AG04449 (cell line): ENCODE measurements around the gene PCLO.
A peak's percentile ranks its signal among the peaks of the same experiment; 100 is the strongest.

Experiments used
- CTCF ChIA-PET: fragments of 350-600 bp; formaldehyde crosslinking; extraction: SDS; loops from one replicate; lab custom pipeline; 2021; ENCODE audit warnings: antibody characterized with exemption; lab: Yijun Ruan, JAX
- POLR2A ChIA-PET: fragments of 400-600, 350-600 bp; formaldehyde crosslinking; extraction: SDS; loops from one replicate; lab custom pipeline; 2020; ENCODE audit warnings: antibody characterized with exemption, inconsistent platforms; lab: Yijun Ruan, JAX
- DNase-seq: peaks from one replicate; pipeline ENCODE4 v3.0.0-alpha.2; 2010; ENCODE audit warnings: low read depth, low spot score
- H3K4me3 ChIP-seq: 2 replicates; pipeline ENCODE4 v1.5.1; 2011; ENCODE audit warnings: low read depth, mild to moderate bottlenecking, control low read depth, low read length
- TF ChIP-seq, protein P1 (sequence below): IDR thresholded peaks from one replicate; pipeline ENCODE4 v1.5.1; 2011; ENCODE audit warnings: mild to moderate bottlenecking, moderate library complexity, low read length, control low read depth, inconsistent platforms; ENCODE audit not compliant: insufficient read depth; ENCODE audit errors: missing control alignments

The PCLO gene

DNA sequence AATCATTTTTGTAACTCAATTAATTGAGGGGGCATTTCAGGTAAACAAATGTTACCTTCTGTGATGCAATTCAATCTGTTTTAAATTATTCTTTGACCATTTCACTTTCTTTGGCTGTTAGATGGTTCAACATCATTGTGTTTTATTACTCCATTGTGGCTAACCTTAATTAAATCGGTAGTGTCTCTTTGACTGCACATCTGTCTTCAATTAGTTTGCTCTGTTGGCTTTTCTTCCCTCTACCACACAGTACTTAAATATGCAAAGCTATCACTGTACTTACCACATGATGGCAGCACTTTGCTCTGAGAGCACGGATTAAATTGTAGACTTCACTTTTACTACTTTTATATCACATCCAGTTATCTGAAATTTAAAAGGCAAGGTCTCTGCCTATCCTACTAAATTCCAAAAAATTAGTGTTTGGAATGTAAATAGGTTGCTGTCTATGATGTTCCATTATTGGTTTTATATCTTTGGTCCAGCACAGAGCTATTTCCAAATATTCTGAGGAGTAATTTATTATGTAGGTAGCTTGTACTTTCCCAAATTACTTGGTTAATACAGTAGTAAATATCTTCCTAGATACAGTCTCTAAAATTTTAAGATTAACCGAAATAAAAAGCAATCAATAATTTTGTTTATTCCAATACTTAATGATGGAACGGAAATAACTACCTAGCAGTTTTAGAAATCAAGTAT lies 352.0 kb downstream of the PCLO start:
- CTCF ChIA-PET: interaction anchor here (0.8 to 2.9 kb wide), 19 partner anchors 9 to 846 kb away, joined by 3 to 27 read pairs (median 4); no protein-coding TSS in a partner anchor
- TF ChIP-seq, protein P1, sequence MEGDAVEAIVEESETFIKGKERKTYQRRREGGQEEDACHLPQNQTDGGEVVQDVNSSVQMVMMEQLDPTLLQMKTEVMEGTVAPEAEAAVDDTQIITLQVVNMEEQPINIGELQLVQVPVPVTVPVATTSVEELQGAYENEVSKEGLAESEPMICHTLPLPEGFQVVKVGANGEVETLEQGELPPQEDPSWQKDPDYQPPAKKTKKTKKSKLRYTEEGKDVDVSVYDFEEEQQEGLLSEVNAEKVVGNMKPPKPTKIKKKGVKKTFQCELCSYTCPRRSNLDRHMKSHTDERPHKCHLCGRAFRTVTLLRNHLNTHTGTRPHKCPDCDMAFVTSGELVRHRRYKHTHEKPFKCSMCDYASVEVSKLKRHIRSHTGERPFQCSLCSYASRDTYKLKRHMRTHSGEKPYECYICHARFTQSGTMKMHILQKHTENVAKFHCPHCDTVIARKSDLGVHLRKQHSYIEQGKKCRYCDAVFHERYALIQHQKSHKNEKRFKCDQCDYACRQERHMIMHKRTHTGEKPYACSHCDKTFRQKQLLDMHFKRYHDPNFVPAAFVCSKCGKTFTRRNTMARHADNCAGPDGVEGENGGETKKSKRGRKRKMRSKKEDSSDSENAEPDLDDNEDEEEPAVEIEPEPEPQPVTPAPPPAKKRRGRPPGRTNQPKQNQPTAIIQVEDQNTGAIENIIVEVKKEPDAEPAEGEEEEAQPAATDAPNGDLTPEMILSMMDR: peak; percentile 58
- DNase-seq: peak; percentile 61
- no peak overlapping the region for H3K4me3 ChIP-seq
- POLR2A ChIA-PET: no interaction called here

DNA sequence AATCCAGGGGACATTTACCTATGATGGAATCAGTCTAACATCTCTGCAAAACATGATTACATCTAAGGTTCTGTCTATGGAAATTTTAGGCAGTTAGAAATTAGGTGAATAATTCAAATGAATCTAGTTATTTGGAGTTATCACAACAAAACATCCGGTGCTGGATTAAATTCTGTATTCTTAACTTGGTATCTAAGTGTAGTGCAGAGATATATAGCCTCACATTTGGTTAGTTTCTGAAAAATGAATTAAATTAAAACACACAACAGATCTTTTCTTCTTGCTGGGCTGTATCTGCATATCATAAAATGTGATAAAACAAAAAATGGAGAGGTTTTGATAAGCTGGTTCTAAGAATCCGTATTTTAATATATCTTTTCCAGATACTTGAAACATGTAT lies 354.1 kb downstream of the PCLO start:
- TF ChIP-seq, protein P1: no peak
- no peak overlapping the region for H3K4me3 ChIP-seq
- ChIA-PET CTCF (interaction anchor here (0.7 to 2.0 kb wide), 3 partner anchors 13 to 68 kb away, joined by 3 to 6 read pairs (median 3); no protein-coding TSS in a partner anchor), POLR2A (no interaction called here)
- DNase-seq: no peak

DNA sequence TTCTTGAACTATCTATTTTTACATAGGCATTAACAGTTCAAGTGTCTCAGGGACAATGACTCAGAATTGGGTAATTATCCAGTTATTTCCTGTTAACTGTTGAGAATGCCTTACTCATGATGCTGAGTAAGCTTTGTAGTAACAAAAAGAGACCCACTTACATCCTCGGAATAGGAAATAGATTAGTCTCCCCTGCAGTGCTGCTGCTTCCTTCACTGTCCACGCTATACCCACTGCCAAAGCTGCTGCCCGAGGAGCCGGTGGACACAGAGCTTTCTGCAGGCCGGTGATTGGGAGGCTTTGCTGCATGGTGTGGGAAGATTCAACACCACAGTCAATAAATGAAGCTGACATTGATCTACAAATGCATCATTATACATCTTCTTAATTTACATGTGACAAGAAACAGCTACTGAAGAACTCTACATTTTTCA lies 357.1 kb downstream of the PCLO start:
- ChIA-PET CTCF (no interaction called here), POLR2A (no interaction called here)
- TF ChIP-seq, protein P1: no peak
- peak; percentile 73 for DNase-seq
- H3K4me3 ChIP-seq: peak overlapping the region; percentile 31

DNA sequence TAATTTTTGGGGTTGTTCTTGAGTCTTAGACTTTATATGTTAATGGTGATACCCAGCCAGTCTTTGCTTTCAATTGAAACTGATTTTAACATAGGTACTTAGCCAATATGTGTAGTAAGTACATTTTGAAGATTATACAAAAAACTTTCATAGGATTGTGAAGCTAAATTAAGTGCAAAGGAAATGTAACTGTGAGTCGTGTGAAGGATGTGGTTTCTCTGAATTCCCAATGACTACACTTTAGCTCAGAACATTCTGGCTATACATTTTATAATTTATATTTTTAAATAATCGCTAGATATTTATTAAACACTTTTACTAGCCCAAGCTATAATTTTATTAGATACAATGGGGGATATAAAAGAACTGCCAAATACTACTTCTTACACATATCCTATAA lies 359.3 kb downstream of the PCLO start:
- H3K4me3 ChIP-seq: no peak overlapping the region
- ChIA-PET POLR2A (no interaction called here), CTCF (interaction anchor here (0.8 to 2.5 kb wide), 3 partner anchors 14 to 75 kb away, joined by 3 to 6 read pairs (median 5); no protein-coding TSS in a partner anchor)
- TF ChIP-seq, protein P1: no peak
- DNase-seq: no peak

DNA sequence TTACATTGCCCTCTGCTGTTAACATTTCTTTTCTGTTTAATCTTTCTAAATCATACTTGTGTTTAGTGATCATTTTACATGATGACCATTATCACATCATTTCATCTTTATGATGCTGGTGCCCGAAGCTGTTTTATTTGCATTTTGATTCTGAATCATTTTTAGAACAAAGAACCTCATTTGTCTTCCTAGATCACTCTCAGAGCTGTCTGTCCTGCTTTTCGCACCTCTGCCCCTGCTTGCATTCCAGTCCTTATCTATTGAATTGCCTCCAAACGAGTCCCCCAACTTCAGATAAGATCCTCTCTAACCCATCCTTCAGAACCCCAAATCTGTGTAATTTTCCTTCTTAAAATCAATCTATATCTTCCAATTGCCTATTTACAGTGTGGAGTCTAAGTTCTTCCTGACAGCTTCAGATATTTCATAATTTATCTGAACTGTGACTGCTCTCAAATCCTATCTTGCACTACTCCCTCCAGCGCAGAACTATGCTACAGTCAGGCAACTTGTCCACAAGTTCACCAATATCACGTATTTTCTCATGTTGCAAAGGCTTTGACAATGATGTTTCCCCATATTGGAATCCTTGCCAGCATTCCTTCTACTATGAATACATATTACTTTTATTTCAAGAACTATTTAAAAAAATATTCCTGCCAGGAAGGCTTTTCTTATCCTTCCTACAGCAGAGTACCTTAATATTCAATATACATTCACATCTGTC lies 372.6 kb downstream of the PCLO start:
- ChIA-PET POLR2A (no interaction called here), CTCF (interaction anchor here (0.8 kb wide), 1 partner anchor 14 kb away, joined by 3 read pairs; no protein-coding TSS in a partner anchor)

More for the DNA sequence above, 372.6 kb downstream of the PCLO start:
- TF ChIP-seq, protein P1: no peak
- no peak overlapping the region for H3K4me3 ChIP-seq
- DNase-seq: peak; percentile 44
